ENCODE measurements around the gene CBY1. TPM values are rescaled to one million over a fixed set of nuclear protein-coding genes. Genes with fewer than 3 reads are reported as not detected.
A peak's percentile ranks its signal among the peaks of the same experiment; 100 is the strongest.

CBY1 gene
- total RNA-seq, 1 donor from 2014 or later = 16.5 TPM

DNA sequence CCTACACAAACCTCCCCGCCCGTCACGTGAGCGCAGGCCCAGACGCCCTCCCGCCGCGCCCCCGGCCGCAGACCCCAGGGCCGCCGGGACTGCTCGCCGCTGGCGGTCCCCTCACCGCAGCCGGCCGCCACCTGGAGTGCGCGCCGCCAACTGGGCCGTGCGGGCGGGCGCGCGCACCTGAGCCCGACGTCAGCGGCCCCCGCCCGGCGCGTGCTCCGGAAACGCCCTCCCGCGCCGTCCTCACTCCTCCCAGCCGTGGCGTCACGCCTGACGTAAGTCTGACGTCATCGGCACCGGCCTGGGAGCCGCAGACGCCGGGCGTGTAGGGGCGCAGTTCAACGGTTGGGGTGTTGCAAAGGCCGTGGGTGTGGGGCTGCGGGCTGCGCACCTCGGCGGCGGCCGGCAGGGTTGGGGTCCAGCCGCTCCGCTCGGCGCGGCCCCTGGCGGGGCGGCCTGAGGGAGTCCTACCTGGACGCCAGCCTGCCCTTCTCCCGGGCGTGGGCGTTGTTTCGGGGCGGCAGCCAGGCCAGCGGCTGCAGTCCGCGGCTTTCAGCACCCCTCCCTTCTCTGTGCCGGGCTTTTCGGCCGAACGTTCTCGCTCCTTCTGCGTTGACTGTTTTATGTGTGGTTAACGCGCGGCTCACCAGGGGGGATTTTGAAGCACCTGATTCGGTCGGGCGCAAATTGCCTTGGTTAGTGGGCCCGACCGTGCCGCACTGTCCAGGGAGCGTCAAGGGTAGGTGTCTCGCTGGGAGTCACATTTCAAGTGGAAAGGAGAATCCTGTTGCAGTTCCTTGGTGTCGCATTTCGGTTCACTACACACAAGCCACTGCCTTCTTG lies 44.6 kb downstream of the CBY1 start, which contains the start of gene JOSD1:
Gene JOSD1 (minus strand): TSS at position 155 of the 840 bp plus-strand sequence. CDS start 956 bp downstream, outside the sequence.
- DNase-seq = peak; percentile 87

DNA sequence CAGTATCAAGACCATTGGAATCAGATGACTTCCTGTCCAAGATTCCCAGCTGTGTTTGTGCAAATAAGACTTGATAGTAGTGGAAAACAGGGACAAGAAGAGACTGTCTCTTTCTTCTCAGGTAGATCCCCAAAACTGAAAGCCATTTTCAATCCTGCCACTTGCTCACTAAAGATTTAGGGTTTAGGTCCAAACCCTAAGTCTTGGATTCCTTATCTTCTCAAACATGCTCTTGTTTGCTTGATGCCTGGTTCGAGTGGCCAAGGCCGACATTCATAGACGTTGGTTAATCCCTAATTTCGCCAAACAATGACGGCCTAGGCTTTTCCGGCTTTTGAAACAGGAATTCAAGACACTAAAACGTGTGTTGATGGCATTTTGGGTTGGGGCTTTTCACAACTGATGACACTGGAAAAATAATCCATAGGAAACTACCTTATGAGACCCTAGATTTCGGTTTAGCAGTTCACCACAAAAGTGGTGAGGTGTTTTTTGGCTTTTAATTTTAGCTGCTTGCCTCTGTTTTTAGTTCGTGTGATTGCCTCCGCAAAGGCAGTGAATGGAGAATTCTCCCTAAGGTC lies 48.3 kb downstream of the CBY1 start:
- DNase-seq = no peak

DNA sequence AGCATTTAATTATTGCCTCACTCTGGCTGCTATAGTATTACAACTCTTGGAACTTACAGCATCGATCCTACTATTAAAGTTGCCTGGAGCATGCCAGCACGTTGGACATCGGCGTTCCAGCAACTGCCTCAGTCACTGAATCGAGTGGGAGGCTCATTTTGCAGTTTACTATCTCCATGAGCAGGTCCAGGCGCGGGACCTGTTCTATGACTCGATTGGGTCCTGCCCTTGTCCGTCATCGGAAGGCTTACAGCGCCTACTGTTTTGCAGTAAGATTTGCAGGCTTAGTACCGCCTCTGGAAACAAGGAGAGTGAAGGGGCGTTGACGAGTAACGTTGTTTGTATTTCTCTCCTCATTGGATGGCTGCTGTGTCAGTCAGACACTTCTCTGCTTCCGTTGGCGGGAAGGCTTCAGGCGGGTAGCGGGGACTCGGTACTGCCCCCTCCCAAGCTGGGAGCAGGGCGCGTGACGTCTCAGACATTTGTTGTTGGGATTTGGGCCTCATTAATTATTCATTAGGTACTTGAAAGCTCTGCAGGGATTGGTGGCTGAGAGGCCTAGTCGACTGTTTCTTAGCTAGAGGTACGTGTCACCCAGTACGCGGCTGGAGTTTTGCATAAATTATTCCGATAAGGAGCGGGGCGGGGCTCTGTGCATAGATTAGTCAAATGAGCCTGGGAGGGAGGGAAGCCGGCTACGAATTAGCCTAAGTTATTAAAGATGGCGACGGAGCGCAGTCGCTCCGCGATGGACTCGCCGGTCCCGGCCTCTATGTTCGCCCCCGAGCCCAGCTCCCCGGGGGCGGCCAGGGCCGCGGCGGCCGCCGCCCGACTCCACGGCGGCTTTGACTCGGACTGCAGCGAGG lies 49.0 kb downstream of the CBY1 start, which contains the start of gene GTPBP1:
Gene GTPBP1 (plus strand): TSS at position 710 of the 866 bp plus-strand sequence. CDS start 12 bp downstream, at position 722.
- peak; percentile 100 for DNase-seq

DNA sequence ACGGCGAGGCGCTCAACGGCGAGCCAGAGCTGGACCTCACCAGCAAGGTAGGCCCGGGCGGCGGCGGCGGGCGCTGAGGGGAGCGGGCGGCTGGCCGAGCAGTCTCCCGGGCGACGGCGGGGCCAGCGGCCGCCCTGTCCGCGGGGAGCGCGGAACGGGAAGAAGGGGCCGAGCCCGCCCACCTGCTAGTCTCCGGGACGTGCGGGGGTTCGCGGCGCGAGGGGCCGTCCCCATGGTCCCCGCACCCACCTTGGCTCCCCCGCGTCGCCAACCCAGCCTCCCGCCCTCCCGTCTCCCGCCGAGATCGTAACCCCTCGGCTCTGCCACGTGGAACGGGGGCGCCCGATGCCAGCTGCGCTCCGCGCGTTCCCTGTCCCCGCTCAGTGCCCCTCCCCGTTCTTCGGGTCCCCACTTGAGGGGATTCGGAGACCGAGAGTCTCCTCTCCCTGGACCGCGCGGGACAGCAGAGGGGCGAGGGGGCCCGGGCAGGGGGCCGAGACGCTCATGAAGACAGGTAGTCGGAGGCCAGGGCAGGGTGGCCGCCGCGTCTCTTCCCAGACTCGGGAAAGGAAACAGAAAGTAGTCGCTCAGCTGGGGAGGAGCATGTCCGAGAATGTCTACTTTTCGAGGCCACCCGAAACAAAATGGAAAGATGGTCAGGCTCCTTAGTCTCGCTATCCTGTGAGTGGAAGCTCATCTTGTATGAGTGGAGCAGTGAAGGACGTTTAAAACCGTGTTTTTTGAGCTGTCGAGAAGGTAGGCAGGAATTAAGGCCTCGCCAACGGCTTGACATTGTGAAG lies 49.9 kb downstream of the CBY1 start:
- no peak for DNase-seq

DNA sequence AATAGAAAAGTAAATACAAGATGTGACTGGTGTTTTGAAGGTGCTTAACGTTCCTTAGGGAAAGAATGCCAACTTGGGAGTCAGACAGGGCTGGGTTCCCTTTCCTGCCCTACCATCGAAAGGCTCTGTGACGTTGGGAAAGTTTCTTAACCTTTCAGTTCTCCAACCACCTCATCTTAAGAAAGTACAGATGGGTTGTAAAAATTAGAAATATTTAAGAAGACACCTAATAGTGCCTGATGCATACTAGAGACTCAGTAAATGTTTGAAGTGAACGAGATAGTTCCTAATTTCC lies 50.4 kb downstream of the CBY1 start:
- DNase-seq = no peak

DNA sequence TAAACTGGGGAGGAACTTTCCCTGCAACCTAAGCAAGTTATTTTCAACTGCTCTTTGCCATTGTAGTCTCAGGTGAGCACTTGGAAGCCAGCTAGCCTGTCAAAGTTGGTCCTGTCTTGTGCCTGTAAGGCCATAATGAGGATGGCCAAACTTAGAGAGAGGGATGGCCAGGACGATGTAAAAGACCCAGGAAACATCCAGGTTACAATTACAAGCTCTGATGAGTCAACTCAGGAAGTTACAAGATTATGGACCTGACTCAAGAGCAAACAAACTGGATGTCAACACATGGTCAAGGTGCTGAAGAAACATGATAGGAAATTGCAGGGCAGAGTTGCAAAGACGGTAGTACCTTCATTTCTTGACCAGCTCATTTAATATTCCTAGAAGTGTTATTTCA lies 50.9 kb downstream of the CBY1 start:
- DNase-seq = no peak

DNA sequence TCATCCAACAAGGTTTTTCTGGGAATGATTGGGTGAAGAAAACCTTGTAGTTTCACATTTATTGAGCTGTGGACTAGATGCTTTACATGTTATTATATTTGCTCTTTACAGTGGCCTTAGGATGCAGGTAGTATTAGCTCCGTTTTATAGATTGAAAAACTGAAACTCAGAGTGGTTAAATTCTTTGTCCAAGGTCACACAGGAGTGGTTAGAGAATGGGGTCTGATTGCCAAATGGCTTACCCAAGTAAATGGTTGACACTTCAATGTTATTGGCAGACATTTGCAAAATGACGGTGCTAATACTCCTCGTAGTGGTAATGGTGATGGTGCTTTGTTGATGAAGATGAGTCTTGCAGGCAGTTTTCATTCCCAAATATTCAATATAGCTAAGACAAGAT lies 51.5 kb downstream of the CBY1 start:
- DNase-seq = no peak

DNA sequence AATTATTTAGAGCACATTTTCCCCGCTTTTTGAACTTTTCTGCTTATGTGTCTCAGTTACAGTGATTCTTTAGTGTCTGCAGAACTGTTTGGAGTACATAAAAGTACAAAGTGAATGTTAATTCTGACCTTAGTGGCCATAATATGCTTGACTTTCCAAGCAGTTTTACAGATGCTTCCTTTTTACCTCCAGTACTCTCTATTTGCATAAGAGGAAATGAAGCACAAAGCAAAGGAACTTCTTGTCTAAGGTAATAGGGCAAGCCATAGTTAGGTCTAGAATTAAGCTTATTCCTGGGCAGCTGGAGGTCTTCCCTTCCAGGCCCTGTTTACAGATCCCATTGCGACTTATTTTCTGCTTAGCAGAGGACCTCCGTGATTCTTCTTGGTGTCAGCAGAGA lies 52.9 kb downstream of the CBY1 start:
- DNase-seq = no peak

DNA sequence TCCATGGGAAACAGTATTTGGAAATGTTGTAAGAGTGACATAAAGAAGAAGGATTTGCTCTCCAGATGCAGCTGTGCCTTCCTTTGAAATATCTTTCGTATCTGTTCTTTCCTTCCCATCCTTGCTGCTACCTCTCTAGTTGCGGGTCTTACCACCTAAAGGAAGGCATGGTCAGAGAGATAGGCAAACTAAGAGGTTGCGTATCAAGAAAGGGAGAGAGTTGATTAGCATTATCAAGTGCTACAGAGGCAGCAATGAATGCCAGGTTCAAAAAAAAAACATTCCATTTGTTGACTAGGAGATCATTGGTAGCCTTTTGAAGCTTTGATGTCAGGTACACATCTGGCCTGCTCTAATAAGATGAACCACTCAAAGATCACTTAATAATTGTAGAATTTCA lies 53.9 kb downstream of the CBY1 start:
- DNase-seq = no peak

DNA sequence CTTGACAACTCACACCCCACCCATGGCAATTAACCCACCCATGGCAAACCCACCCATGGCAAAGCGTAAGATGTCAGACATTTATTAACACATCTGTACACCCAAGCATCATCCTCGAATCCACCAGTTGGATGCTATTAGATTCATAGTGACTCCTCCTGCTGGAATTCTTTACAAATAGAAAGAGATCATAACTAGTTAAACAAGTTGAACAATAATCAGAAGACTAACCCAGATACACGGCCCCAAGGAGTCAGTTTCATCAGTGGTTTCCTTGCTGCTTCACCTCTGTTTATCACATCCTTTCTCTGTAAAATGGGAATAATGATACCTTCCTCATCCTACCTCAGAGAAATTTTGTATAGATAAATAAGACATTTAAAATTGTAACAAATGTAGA lies 54.4 kb downstream of the CBY1 start:
- no peak for DNase-seq

DNA sequence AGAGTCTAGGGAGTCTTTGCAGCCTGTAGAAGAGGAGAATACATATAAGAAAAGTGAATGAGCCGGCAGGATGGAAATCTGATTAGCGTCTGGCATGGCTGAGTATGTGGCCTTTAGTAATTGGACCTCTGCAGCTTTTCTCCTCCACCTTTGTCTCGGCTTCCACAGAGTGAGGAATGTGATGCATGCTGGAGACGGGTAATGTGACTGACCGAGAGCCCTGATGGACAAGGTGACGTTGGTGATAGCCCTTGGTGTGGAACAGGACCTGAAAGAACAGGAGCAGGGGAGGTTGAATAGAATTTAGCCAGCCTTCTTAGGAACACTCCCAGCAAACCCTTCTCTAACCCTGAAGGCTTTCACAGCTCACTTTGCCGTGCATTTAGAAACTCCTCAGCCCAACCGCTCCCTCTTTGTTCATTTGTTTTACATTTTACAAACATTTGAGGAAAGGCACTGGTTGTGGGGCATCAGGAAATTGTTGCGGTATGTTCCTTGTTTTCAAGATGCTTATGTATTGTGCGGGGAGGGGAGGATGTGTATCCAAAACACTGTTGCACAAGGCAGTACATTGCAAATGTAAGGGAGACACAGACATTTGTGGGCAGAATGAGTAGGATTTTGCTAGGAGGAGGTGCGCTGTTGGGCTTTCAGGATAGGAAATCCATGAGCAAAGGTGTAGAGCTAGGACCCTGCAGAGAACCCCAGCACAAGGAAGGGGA lies 56.2 kb downstream of the CBY1 start:
- no peak for DNase-seq

DNA sequence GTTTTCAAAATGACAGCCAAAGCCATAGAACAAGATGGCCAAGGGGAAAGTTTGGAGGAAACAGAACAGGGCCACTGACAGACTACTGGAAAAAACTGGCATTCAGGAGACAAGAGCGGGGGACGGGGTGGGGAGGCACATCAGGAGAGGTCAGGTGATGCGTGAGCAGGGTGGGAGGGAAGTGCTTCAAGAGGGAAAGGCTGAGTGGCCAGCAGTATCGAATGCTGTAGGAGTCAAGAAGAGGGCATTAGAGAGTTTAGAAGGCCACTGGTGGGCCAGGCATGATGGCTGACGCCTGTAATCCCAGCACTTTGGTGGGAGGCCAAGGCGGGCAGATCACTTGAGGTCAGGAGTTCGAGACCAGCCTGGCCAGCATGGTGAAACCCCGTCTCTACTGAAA lies 57.5 kb downstream of the CBY1 start:
- DNase-seq = no peak

DNA sequence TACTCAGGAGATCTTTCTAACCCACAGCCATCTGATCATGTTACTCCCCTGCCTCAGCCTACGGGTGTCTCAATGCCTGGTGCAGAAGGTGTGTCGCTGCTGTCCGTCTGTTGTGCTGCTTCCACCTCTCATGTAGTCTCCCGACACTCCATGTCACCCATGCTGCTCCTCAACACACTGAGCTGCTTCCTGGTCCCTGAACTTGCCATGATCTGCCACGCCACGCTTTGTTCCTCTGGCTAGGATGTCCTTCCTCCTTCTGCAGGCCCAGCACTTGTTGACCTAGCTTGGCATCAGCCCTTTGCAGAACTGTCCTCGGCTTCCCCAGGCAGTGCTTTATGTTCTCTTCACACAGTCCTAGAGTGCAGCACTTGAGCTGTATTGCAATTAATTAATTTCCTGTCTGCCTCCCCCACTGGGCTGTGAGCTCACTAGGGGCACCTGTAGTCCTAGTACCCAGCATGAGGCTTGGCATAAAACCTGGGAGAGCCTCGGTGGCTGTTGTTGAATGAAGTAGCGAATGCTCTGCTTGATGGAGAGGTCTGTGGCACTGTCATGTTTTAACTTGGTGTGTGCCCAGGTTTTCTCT lies 58.8 kb downstream of the CBY1 start:
- no peak for DNase-seq

DNA sequence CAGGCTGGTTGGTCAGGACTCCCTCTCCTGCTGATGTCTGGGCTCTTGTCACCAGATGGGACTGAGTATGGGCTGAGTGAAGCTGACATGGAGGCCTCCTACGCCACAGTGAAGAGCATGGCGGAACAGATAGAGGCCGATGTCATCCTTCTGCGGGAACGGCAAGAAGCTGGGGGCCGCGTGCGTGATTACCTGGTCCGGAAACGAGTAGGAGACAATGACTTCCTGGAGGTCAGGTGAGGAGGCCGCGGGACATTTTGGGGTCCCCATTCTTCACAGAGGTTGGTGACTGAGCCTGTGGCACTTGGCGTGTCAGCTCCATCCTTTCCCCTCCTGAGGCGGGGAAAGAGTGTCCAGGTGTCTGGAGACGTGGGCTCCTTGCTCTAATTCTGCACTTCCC lies 59.4 kb downstream of the CBY1 start:
- DNase-seq = no peak

DNA sequence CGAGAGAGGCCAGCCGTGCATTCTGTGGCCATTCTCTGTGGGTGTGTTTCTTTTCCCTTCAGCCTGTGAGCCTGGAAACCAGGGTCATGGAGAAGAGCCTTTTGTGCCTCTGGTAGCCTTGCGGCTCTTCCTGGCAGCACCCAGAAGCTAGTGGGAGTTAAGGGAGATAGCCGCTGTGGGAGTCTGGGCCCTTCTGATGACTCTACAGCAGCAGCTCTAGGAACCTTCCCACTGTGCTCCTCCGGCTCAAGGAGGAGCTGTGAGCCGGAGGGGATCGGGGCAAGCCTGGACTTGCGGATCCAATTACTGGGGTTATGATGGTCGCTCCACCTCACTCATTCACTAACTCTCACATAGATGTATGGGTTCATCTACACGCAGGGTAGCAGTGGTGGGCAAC lies 59.8 kb downstream of the CBY1 start:
- DNase-seq = no peak

DNA sequence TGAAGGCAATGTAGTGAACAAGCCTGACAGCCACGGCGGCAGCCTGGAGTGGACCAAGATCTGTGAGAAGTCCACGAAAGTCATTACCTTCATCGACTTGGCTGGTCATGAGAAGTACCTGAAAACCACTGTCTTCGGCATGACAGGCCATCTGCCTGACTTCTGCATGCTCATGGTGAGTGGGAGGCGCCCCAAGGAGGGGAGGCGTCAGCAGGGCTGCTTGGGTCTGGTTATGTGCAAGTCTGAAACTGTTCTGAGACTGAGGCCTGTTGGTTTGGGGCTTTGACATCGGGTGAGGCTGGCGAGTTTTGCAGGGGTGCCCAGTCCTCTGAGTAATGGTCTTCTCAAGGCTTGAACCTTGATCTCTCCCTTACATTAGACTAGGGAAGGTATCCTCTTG lies 60.4 kb downstream of the CBY1 start:
- DNase-seq = no peak

DNA sequence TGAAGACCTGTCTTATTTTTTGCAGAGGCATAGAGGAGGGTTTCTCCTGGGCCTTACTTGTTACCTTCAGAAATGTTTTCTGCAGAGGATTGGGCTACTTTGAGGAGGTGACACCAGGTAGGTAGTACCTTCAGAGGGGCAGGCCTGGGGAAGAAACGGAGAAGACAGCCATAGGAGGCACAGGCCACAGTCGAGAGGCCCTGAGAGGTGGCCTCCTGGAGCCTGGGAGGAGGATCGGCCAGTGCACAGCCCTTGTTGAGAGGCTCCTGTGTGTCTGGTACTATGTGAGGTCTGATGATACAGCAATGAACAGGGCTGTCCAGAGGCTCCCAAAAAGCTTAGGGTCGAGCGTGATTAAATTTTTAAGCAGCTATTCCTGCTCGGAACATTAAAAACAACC lies 60.8 kb downstream of the CBY1 start:
- DNase-seq = no peak

DNA sequence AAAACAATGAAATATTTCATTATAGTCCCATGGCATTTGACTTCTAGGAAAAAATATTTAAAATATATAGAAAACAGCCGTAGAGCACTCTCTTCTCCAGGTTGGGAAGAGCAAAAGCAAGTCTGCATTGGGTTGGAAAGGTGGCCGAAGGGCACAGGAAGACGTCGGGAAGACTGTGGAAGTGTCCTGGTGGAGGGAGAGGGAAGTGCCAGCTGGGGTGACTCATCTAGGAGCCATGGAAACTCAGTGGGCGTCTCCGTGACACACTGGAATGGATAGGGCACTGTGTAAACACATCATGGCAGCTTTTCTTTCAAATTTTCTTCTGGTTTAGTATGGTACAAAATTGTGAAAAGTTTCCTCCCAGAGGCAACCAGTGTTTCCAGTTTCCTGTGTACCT lies 62.0 kb downstream of the CBY1 start:
- DNase-seq = peak; percentile 36

DNA sequence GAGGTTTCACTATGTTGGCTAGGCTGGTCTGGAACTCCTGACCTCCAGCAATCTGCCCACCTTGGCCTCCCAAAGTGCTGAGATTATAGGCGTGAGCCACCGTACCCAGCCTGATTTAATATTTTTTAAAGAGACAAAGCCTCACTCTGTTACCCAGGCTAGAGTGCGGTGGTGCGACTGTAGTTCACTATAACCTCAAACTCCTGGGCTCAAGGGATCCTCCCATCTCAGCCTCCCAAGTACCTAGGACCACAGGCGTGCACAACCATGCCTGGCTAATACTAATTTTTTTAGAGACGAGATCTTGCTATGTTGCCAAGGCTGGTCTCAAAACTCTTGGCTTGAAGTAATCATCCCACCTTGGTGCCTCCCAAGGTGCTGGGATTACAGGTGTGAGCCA lies 62.8 kb downstream of the CBY1 start:
- DNase-seq = no peak

DNA sequence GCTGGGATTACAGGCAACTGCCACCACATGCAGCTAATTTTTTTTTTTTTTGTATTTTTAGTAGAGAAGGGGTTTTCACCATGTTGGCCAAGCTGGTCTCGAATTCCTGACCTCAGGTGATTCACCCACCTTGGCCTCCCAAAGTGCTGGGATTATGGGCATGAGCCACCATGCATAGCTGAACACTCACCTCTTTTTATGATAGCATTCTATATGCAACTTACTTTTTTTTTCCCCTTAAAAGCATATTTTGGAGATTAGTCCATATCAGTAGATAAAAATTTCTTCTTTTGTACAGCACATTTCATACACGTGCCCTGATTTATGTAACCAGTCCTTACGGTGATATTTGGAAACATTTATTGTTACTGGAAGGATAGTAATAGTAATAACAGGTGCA lies 63.9 kb downstream of the CBY1 start:
- DNase-seq = no peak

DNA sequence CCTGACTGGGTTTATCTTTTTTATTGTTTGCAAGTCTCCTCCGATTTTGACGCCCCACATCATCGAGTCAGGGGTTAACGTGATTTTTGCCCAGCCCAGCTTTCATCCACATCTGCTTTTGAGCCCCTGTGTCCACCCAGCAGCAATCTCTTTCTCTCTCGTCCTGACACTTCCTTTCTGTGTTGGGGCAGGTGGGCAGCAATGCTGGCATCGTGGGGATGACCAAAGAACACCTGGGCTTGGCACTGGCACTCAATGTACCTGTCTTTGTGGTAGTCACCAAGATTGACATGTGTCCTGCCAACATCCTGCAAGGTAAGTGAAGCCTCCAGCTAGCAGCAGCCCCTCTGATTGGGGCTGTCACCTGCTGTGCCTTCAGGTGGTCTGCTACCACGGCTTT lies 65.1 kb downstream of the CBY1 start:
- no peak for DNase-seq
